Measurements from ENCODE around the gene C17orf78. TPM values are rescaled to one million over a fixed set of nuclear protein-coding genes. Genes with fewer than 3 reads are reported as not detected.
"Not testable (repeated sequence)": the region's sequence is repeated elsewhere in the genome, so short reads cannot be mapped to it uniquely, and the experiment has no call there.

The C17orf78 gene
- total and polyA plus RNA-seq, 4 donors, result 0.57 TPM; not detected in 3

- not testable (repeated sequence) for DNase-seq (ENCODE audit: low read depth in 4 of 6, low spot score in 6 of 6); H3K9me3 ChIP-seq (ENCODE audit: control insufficient read depth, insufficient read depth, low read length); H3K27ac ChIP-seq (ENCODE audit: low read depth, low read length); H3K36me3 ChIP-seq (ENCODE audit: control insufficient read depth, insufficient read depth, low read length); H3K27me3 ChIP-seq (ENCODE audit: control insufficient read depth, insufficient read depth, low read length)
- WGBS (ENCODE audit: insufficient coverage), result no CpG with 5 or more reads among the region's 14 CpGs
- H3K4me3 ChIP-seq (ENCODE audit: low read depth, low read length), result peak overlapping the region; percentile 87
- H3K4me1 ChIP-seq (ENCODE audit: control insufficient read depth, insufficient read depth, low read length), result peaks cover 14% of the 10 kb centered on the region
These were observed 29.7 kb downstream of the C17orf78 start for GRCh38 chr17:37405522-37405921.

GRCh38 chr17:37405955-37406634 is 30.3 kb downstream of the C17orf78 start:
- peak overlapping the region; percentile 87 for H3K4me3 ChIP-seq (ENCODE audit: low read depth, low read length)
- WGBS (ENCODE audit: insufficient coverage), result 0% methylated on average over 18 of the region's 21 CpGs
- peaks cover 5% of the 10 kb centered on the region for H3K36me3 ChIP-seq (ENCODE audit: control insufficient read depth, insufficient read depth, low read length)
- no peaks in the 10 kb centered on the region for H3K9me3 ChIP-seq (ENCODE audit: control insufficient read depth, insufficient read depth, low read length)
- no peaks in the 10 kb centered on the region for H3K27me3 ChIP-seq (ENCODE audit: control insufficient read depth, insufficient read depth, low read length)
- DNase-seq (ENCODE audit: low read depth in 4 of 6, low spot score in 6 of 6), result peak in 3 of 6 donors; percentile 0 to 33 (median 5)
- peaks cover 14% of the 10 kb centered on the region for H3K4me1 ChIP-seq (ENCODE audit: control insufficient read depth, insufficient read depth, low read length)
- H3K27ac ChIP-seq (ENCODE audit: low read depth, low read length), result peak overlapping the region; percentile 89

GRCh38 chr17:37406635-37407461 is 31.1 kb downstream of the C17orf78 start, which contains the start of the genes ACACA and TADA2A:
TSS of gene ACACA (minus strand) at chr17:37406836. CDS start at chr17:37406299, 537 bp downstream.
TSS of gene TADA2A (plus strand) at chr17:37406886. CDS start at chr17:37411366, 4,480 bp downstream.
- under 1% methylated on average over 97 of the region's 98 CpGs for WGBS (ENCODE audit: insufficient coverage)
- peaks cover 14% of the 10 kb centered on the region for H3K4me1 ChIP-seq (ENCODE audit: control insufficient read depth, insufficient read depth, low read length)
- peak; percentile 49 to 92 (median 68) for DNase-seq (ENCODE audit: low read depth in 4 of 6, low spot score in 6 of 6)
- peak within 1 kb of the TSS; percentile 89 for H3K27ac ChIP-seq (ENCODE audit: low read depth, low read length)
- no peaks in the 10 kb centered on the region for H3K9me3 ChIP-seq (ENCODE audit: control insufficient read depth, insufficient read depth, low read length)
- peaks cover 11% of the 10 kb centered on the region for H3K36me3 ChIP-seq (ENCODE audit: control insufficient read depth, insufficient read depth, low read length)
- peak within 1 kb of the TSS; percentile 87 for H3K4me3 ChIP-seq (ENCODE audit: low read depth, low read length)
- no peaks in the 10 kb centered on the region for H3K27me3 ChIP-seq (ENCODE audit: control insufficient read depth, insufficient read depth, low read length)

- H3K4me3 ChIP-seq (ENCODE audit: low read depth, low read length), result not testable (repeated sequence)
These were observed 32.3 kb downstream of the C17orf78 start for GRCh38 chr17:37408145-37408479.

GRCh38 chr17:37410357-37410756 is 34.6 kb downstream of the C17orf78 start:
- Histone ChIP-seq H3K36me3 (ENCODE audit: control insufficient read depth, insufficient read depth, low read length) (peaks cover 21% of the 10 kb centered on the region), H3K4me1 (ENCODE audit: control insufficient read depth, insufficient read depth, low read length) (peaks cover 14% of the 10 kb centered on the region), H3K27ac (ENCODE audit: low read depth, low read length) (no peak overlapping the region), H3K4me3 (ENCODE audit: low read depth, low read length) (no peak overlapping the region), H3K9me3 (ENCODE audit: control insufficient read depth, insufficient read depth, low read length) (no peaks in the 10 kb centered on the region), H3K27me3 (ENCODE audit: control insufficient read depth, insufficient read depth, low read length) (no peaks in the 10 kb centered on the region)
- DNase-seq (ENCODE audit: low read depth in 4 of 6, low spot score in 6 of 6), result no peak
- WGBS (ENCODE audit: insufficient coverage), result 100% methylated on average over 3 of the region's 3 CpGs

More at GRCh38 chr17:37408145-37408479, 32.3 kb downstream of the C17orf78 start:
- peaks cover 15% of the 10 kb centered on the region for H3K36me3 ChIP-seq (ENCODE audit: control insufficient read depth, insufficient read depth, low read length)
- H3K9me3 ChIP-seq (ENCODE audit: control insufficient read depth, insufficient read depth, low read length); H3K27ac ChIP-seq (ENCODE audit: low read depth, low read length); H3K27me3 ChIP-seq (ENCODE audit: control insufficient read depth, insufficient read depth, low read length); DNase-seq (ENCODE audit: low read depth in 4 of 6, low spot score in 6 of 6): not testable (repeated sequence)
- WGBS (ENCODE audit: insufficient coverage), result 95% methylated on average over 8 of the region's 13 CpGs
- peaks cover 14% of the 10 kb centered on the region for H3K4me1 ChIP-seq (ENCODE audit: control insufficient read depth, insufficient read depth, low read length)

GRCh38 chr17:37413875-37414519 is 38.2 kb downstream of the C17orf78 start:
- H3K36me3 ChIP-seq (ENCODE audit: control insufficient read depth, insufficient read depth, low read length), result peaks cover 26% of the 10 kb centered on the region
- H3K27ac ChIP-seq (ENCODE audit: low read depth, low read length), result no peak overlapping the region
- no peaks in the 10 kb centered on the region for H3K4me1 ChIP-seq (ENCODE audit: control insufficient read depth, insufficient read depth, low read length)
- no peaks in the 10 kb centered on the region for H3K27me3 ChIP-seq (ENCODE audit: control insufficient read depth, insufficient read depth, low read length)
- no peak for DNase-seq (ENCODE audit: low read depth in 4 of 6, low spot score in 6 of 6)
- H3K9me3 ChIP-seq (ENCODE audit: control insufficient read depth, insufficient read depth, low read length), result no peaks in the 10 kb centered on the region
- WGBS (ENCODE audit: insufficient coverage), result 100% methylated on average over 1 of the region's 7 CpGs
- no peak overlapping the region for H3K4me3 ChIP-seq (ENCODE audit: low read depth, low read length)

- no peak for DNase-seq (ENCODE audit: low read depth in 4 of 6, low spot score in 6 of 6)
- no peaks in the 10 kb centered on the region for H3K4me1 ChIP-seq (ENCODE audit: control insufficient read depth, insufficient read depth, low read length)
- no peak overlapping the region for H3K27ac ChIP-seq (ENCODE audit: low read depth, low read length)
- WGBS (ENCODE audit: insufficient coverage), result 80% methylated on average over 1 of the region's 2 CpGs
- no peak overlapping the region for H3K4me3 ChIP-seq (ENCODE audit: low read depth, low read length)
- no peaks in the 10 kb centered on the region for H3K9me3 ChIP-seq (ENCODE audit: control insufficient read depth, insufficient read depth, low read length)
- peaks cover 31% of the 10 kb centered on the region for H3K36me3 ChIP-seq (ENCODE audit: control insufficient read depth, insufficient read depth, low read length)
- no peaks in the 10 kb centered on the region for H3K27me3 ChIP-seq (ENCODE audit: control insufficient read depth, insufficient read depth, low read length)
These were observed 42.1 kb downstream of the C17orf78 start for GRCh38 chr17:37417852-37418251.

- Histone ChIP-seq H3K27me3 (ENCODE audit: control insufficient read depth, insufficient read depth, low read length) (no peaks in the 10 kb centered on the region), H3K4me1 (ENCODE audit: control insufficient read depth, insufficient read depth, low read length) (no peaks in the 10 kb centered on the region), H3K4me3 (ENCODE audit: low read depth, low read length) (no peak overlapping the region), H3K27ac (ENCODE audit: low read depth, low read length) (no peak overlapping the region), H3K9me3 (ENCODE audit: control insufficient read depth, insufficient read depth, low read length) (no peaks in the 10 kb centered on the region), H3K36me3 (ENCODE audit: control insufficient read depth, insufficient read depth, low read length) (peaks cover 39% of the 10 kb centered on the region)
- WGBS (ENCODE audit: insufficient coverage), result 50% methylated on average over 2 of the region's 4 CpGs
- no peak for DNase-seq (ENCODE audit: low read depth in 4 of 6, low spot score in 6 of 6)
These were observed 47.3 kb downstream of the C17orf78 start for GRCh38 chr17:37422971-37423625.

- peaks cover 30% of the 10 kb centered on the region for H3K36me3 ChIP-seq (ENCODE audit: control insufficient read depth, insufficient read depth, low read length)
- H3K4me3 ChIP-seq (ENCODE audit: low read depth, low read length), result no peak overlapping the region
- WGBS (ENCODE audit: insufficient coverage), result no CpG with 5 or more reads among the region's 1 CpG
- H3K9me3 ChIP-seq (ENCODE audit: control insufficient read depth, insufficient read depth, low read length), result no peaks in the 10 kb centered on the region
- DNase-seq (ENCODE audit: low read depth in 4 of 6, low spot score in 6 of 6), result no peak
- no peaks in the 10 kb centered on the region for H3K27me3 ChIP-seq (ENCODE audit: control insufficient read depth, insufficient read depth, low read length)
- no peaks in the 10 kb centered on the region for H3K4me1 ChIP-seq (ENCODE audit: control insufficient read depth, insufficient read depth, low read length)
- no peak overlapping the region for H3K27ac ChIP-seq (ENCODE audit: low read depth, low read length)
These were observed 49.5 kb downstream of the C17orf78 start for GRCh38 chr17:37425268-37425667.

Data from spinal cord (tissue), 10 donors.